PC-3 (cell line): ENCODE measurements around the gene AAMDC.

Source experiments
- CTCF ChIP-seq: fragments of 300-600 bp; sonication (generic); conservative IDR thresholded peaks from 2 replicates; pipeline ENCODE4 v1.5.1; 2017; ENCODE audit warnings: antibody characterized with exemption, low read depth, mild to moderate bottlenecking, low read length
- EZH2phosphoT487 ChIP-seq: fragments of 300-600 bp; sonication (generic); IDR thresholded peaks from 2 replicates; pipeline ENCODE4 v1.6.1; 2018; ENCODE audit warnings: mild to moderate bottlenecking, antibody characterized with exemption, low read length, borderline replicate concordance

GRCh38 chr11:77779935-77780334, 41.0 kb upstream of the AAMDC start:
- TF ChIP-seq CTCF (no peak), EZH2phosphoT487 (no peak)
